B cell (primary cell): Measurements from ENCODE around the gene TMEM120B. TPM values are rescaled to one million over a fixed set of nuclear protein-coding genes. Genes with fewer than 3 reads are reported as not detected.

Source experiments
- ATAC-seq: fragments of 200-7000 bp; cut with Tn5 transposase; one replicate; pipeline ENCODE4 v1.10.0; 2021; ENCODE audit warnings: low read depth, mild to moderate bottlenecking, moderate number of reproducible peaks, moderate library complexity
- CTCF ChIA-PET: fragments of 350-600 bp; sonication (Branson Sonifier 250); formaldehyde crosslinking; loops from one replicate; lab custom pipeline; 2021; ENCODE audit warnings: antibody characterized with exemption, inconsistent platforms; lab: Charles Lee
- POLR2A ChIA-PET: fragments of 350-600 bp; sonication (Branson Sonifier 250); formaldehyde crosslinking; loops from one replicate; lab custom pipeline; 2021; ENCODE audit warnings: antibody characterized with exemption; lab: Charles Lee
- DNase-seq: peaks from one replicate; pipeline ENCODE4 v3.0.0; 2013
- H2AFZ ChIP-seq: 2 replicates; pipeline ENCODE4 v1.6.1; 2012; ENCODE audit warnings: mild to moderate bottlenecking, low read depth, low read length; ENCODE audit not compliant: insufficient read depth, poor library complexity, severe bottlenecking
- H3K27ac ChIP-seq, 2 donors: 1 replicate in 1 of 2; 2 replicates in 1 of 2; pipeline ENCODE4 v1.5.1; 2012 to 2013; ENCODE audit warnings: low read length in 2 of 2, mild to moderate bottlenecking in 2 of 2, moderate library complexity in 1 of 2
- H3K27me3 ChIP-seq, 4 experiments: fragments of 200-600 bp in 1 of 4; sonication (generic) in 1 of 4; replicated peaks in 1 of 4; 1 replicate in 2 of 4; 2 replicates in 2 of 4; pipeline versions ENCODE4 v1.6.1 to v1.7.0; 2013 to 2016; ENCODE audit warnings: low read length in 3 of 4, mild to moderate bottlenecking in 2 of 4, mixed read lengths in 1 of 4, moderate library complexity in 1 of 4; ENCODE audit not compliant: insufficient read depth in 4 of 4, control insufficient read depth in 3 of 4; ENCODE audit errors: control extremely low read depth in 1 of 4
- H3K36me3 ChIP-seq, 2 experiments: replicated peaks in 1 of 2; 1 replicate in 1 of 2; 2 replicates in 1 of 2; pipeline versions ENCODE4 v1.6.1 to v1.7.1; 2013; ENCODE audit warnings: low read length in 1 of 2; ENCODE audit not compliant: insufficient read depth in 2 of 2, control insufficient read depth in 1 of 2; ENCODE audit errors: control extremely low read depth in 1 of 2, extremely low read depth in 1 of 2
- H3K4me1 ChIP-seq, 2 donors: fragments of 200-600 bp in 1 of 2; sonication (generic) in 1 of 2; 1 replicate in 1 of 2; 2 replicates in 1 of 2; pipeline versions ENCODE4 v1.5.1 to v1.6.1; 2013 to 2017; ENCODE audit warnings: low read length in 2 of 2; ENCODE audit not compliant: control insufficient read depth in 2 of 2, insufficient read depth in 2 of 2
- H3K4me2 ChIP-seq: replicated peaks from 2 replicates; pipeline ENCODE3; 2012; ENCODE audit warnings: mild to moderate bottlenecking, low read depth, low read length; ENCODE audit not compliant: poor library complexity, severe bottlenecking
- H3K4me3 ChIP-seq, 5 experiments: fragments of 200-600 bp in 1 of 5; sonication (generic) in 1 of 5; 1 replicate in 3 of 5; 2 replicates in 2 of 5; pipeline versions ENCODE4 v1.5.1 to v1.7.0; 2011 to 2016; ENCODE audit warnings: low read length in 4 of 5, mild to moderate bottlenecking in 4 of 5, low read depth in 2 of 5, control low read depth in 1 of 5, moderate library complexity in 1 of 5; ENCODE audit not compliant: insufficient read depth in 1 of 5; ENCODE audit errors: control extremely low read depth in 1 of 5, extremely low read depth in 1 of 5
- H3K79me2 ChIP-seq: fragments of 200-600 bp; sonication (generic); one replicate; pipeline ENCODE4 v1.6.0; 2016; ENCODE audit warnings: low read length; ENCODE audit not compliant: control insufficient read depth, insufficient read depth
- H3K9ac ChIP-seq: fragments of 200-600 bp; sonication (generic); 2 replicates; pipeline ENCODE4 v1.6.1; 2017; ENCODE audit warnings: mild to moderate bottlenecking, low read length, moderate library complexity
- H3K9me3 ChIP-seq, 3 donors: one replicate each; pipeline versions ENCODE4 v1.6.1 to v1.7.1; 2013; ENCODE audit warnings: low read length in 2 of 3; ENCODE audit not compliant: control insufficient read depth in 2 of 3, insufficient read depth in 1 of 3; ENCODE audit errors: control extremely low read depth in 1 of 3
- H4K20me1 ChIP-seq: 2 replicates; pipeline ENCODE4 v1.6.0; 2012; ENCODE audit warnings: mild to moderate bottlenecking, low read length; ENCODE audit not compliant: insufficient read depth, control insufficient read depth, poor library complexity, severe bottlenecking
- H3K27ac Mint-ChIP-seq: one replicate; pipeline ENCODE4 v1.8.0; 2021; ENCODE audit warnings: mixed read lengths
- H3K27me3 Mint-ChIP-seq: one replicate; pipeline ENCODE4 v1.8.0; 2021; ENCODE audit warnings: mixed read lengths
- H3K4me1 Mint-ChIP-seq: one replicate; pipeline ENCODE4 v1.8.0; 2021; ENCODE audit warnings: mixed read lengths
- H3K4me3 Mint-ChIP-seq: one replicate; pipeline ENCODE4 v1.8.0; 2021; ENCODE audit warnings: mixed read lengths
- H3K9me3 Mint-ChIP-seq: one replicate; pipeline ENCODE4 v1.8.0; 2022; ENCODE audit warnings: mixed read lengths; ENCODE audit not compliant: insufficient read depth
- CTCF ChIP-seq: fragments of 200-600 bp; IDR thresholded peaks from one replicate; pipeline ENCODE4 v1.8.0; 2022; ENCODE audit warnings: antibody characterized with exemption, mild to moderate bottlenecking
- EZH2 ChIP-seq: IDR thresholded peaks from 2 replicates; pipeline ENCODE4 v1.6.1; 2012; ENCODE audit warnings: borderline replicate concordance, low read depth, mild to moderate bottlenecking, moderate library complexity, low read length; ENCODE audit not compliant: insufficient read depth, poor library complexity, severe bottlenecking
- WGBS: methylation state at CpG from one replicate; pipeline ENCODE4 v1.1.5; 2013; ENCODE audit warnings: missing lambda C conversion rate; ENCODE audit not compliant: insufficient coverage; 5-methylcytosine and 5-hydroxymethylcytosine counted together
- intact Hi-C: fragments of 100-400 bp; cut with micrococcal nuclease; formaldehyde crosslinking; loops from one replicate; pipeline ENCODE4 v1.10.0; 2022
- polyA plus RNA-seq: library from polyadenylated mRNA; depleted of rRNA; stranded (reverse); fragments of >200 nt; gene quantifications from 2 replicates; pipeline ENCODE4 v1.2.3, GENCODE V29; 2012
- total RNA-seq, 2 donors: library from RNA; stranded (reverse); fragments of 120-200 nt in 1 of 2; gene quantifications; 1 replicate in 1 of 2; 2 replicates in 1 of 2; pipeline versions ENCODE4 v1.2.3 to v1.2.4, GENCODE V29; 2013 to 2022

The TMEM120B gene
- total and polyA plus RNA-seq, 2 donors (not counting 1 experiment from before 2014, with no cell fraction given): 9.2 to 9.7 TPM

- peak overlapping the region; percentile 85 for H3K9ac ChIP-seq
- 7% methylated on average over 3 of the region's 45 CpGs for WGBS
- Mint-ChIP-seq H3K27ac (peak overlapping the region; percentile 99), H3K27me3 (no peaks in the 10 kb centered on the region), H3K4me3 (peak overlapping the region; percentile 97), H3K9me3 (no peaks in the 10 kb centered on the region), H3K4me1 (peaks cover 45% of the 10 kb centered on the region)
- peak overlapping the region; percentile 53 to 86 for H3K27ac ChIP-seq
- peak overlapping the region; percentile 27 for H2AFZ ChIP-seq
- ATAC-seq: no peak
- H3K27me3 ChIP-seq: no peaks in the 10 kb centered on the region
- TF ChIP-seq EZH2 (no peak), CTCF (no peak)
- peaks cover 28 to 39% of the 10 kb centered on the region in 2 donors for H3K4me1 ChIP-seq
- CTCF ChIA-PET: interaction anchor here (0.6 to 32.7 kb wide), 4 partner anchors 11 to 1085 kb away, joined by 3 to 1947 read pairs (median 3); partner anchors contain the start of genes RHOF and SETD1B
- peaks cover 74% of the 10 kb centered on the region for H3K79me2 ChIP-seq
- intact Hi-C loops: loop anchor here (10.0 kb wide), 1 partner anchor 699 kb away; the partner anchor contains the start of gene ZCCHC8
- DNase-seq: peak; percentile 68
- H3K4me3 ChIP-seq: peak overlapping the region; percentile 22 to 75 (median 65)
- H4K20me1 ChIP-seq: peaks cover 35% of the 10 kb centered on the region
- peaks cover 0 to 42% of the 10 kb centered on the region in 2 experiments for H3K36me3 ChIP-seq
- POLR2A ChIA-PET: interaction anchor here (0.6 to 13.7 kb wide), 7 partner anchors 10 to 93 kb away, joined by 3 to 267 read pairs (median 5); partner anchors contain the start of genes PSMD9, RHOF and TMEM120B
- no peaks in the 10 kb centered on the region for H3K9me3 ChIP-seq
- peak overlapping the region; percentile 94 for H3K4me2 ChIP-seq
Measured at GRCh38 chr12:121805171-121806008, 92.8 kb downstream of the TMEM120B start.
